Stimulated activated CD8-positive, alpha-beta memory T cell treated with anti-CD3 and anti-CD28 coated beads, Interleukin-15, amount 100 ng/mL, for 24 hours (primary cell): ENCODE data around the gene ZNF530.
A peak's percentile ranks its signal among the peaks of the same experiment; 100 is the strongest.

ENCODE experiments used
- DNase-seq: peaks from one replicate; pipeline ENCODE4 v3.0.0-alpha.2; 2020; ENCODE audit warnings: low read depth

The ZNF530 gene

DNA sequence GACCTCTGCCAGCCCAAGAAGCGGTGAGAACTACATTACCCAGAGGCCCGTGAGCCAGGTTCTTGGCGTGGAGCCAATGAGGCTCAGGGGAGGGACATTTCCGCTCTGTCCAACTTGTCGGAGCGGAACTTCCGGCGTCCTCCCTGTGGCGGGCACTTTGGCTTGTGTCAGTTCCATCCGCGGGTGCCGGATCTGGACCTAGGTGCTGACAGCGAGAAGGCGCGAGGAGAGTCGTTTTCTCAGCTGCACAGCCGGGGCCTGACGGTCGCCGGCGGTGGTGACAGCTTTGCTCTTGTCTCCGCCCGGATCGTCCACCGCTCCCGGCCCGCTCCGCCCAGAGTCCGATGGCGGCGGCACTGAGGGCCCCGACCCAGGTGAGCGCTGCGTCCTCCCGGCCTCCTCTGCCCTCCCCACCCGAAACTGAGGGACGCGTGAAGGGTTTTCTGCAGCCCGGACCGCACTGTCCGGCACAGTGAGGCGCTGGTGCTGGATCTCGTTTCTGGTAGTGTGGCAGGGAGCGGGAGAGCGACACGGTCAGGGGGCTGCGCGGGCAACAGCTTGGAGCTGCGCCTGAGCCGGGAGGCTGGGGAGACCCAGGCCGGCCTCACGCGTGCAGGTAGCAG is at the start of gene ZNF530:
Gene ZNF530, plus strand, starts transcription at position 125 of the 623 bp plus-strand sequence. CDS start 4,461 bp downstream, outside the sequence.
- peak; percentile 72 for DNase-seq

GRCh38 chr19:57552432-57552831 is 47.3 kb upstream of the ZNF530 start:
- no peak for DNase-seq

- no peak for DNase-seq
These were observed 42.0 kb upstream of the ZNF530 start for GRCh38 chr19:57557659-57558058.

GRCh38 chr19:57558525-57558924 is 41.2 kb upstream of the ZNF530 start:
- no peak for DNase-seq

GRCh38 chr19:57559008-57559403 is 40.7 kb upstream of the ZNF530 start:
- DNase-seq, result no peak

DNA sequence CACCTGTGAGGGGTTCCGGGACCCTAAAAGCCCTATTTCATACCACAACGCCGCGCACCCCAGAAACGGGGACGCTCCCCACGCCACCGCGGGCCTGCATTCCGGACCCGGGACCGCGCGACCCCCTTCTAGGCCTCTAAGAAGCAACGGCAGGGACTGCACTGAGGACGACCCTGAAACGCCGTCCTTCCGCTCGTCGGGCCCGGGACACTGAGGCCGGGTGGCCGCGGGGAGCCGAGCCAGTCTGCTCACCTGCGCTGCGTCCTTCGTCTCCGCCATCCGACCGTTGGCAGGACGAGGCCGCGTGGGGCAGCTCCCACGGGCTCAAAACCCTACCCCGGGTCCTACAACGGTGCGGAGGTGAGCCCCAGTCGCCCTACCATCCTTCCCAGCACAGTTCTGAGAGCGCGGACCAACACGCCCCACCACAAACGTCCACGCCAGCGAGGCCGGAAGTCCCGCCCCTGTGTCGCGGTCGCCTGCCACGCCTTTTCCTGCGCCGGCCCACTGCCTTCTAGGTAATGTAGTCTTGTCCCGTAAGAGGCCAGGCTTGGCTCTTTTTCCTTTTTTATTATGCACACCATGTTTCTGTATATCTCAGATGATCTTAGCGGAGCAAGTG is 40.2 kb upstream of the ZNF530 start, which contains the start of gene ZNF550:
Gene ZNF550, minus strand, starts transcription at position 460 of the 622 bp plus-strand sequence. Its CDS starts 181 bp downstream, at position 279.
- peak; percentile 69 for DNase-seq

DNA sequence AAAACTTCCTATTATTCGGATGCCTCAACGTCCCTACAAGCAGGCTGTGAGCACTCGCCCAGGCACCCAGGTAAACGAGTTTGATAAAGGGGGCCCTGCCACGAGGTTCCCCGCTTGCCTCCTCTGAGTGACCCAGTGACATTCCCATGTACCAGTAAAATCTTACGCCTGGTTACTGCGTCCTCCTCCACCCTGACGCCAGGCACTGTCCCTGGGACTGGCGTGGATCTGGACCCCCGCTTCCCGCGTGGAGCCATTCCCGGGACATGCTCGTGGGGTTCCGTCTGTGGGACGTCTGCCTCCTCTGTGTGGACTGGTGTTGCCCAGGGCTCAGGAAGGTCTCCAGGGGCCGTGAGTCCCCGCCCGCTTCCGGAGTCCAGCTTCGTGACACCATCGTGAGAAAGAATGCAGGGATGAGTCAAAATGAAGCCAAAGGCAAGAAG is 39.6 kb upstream of the ZNF530 start:
- no peak for DNase-seq

DNA sequence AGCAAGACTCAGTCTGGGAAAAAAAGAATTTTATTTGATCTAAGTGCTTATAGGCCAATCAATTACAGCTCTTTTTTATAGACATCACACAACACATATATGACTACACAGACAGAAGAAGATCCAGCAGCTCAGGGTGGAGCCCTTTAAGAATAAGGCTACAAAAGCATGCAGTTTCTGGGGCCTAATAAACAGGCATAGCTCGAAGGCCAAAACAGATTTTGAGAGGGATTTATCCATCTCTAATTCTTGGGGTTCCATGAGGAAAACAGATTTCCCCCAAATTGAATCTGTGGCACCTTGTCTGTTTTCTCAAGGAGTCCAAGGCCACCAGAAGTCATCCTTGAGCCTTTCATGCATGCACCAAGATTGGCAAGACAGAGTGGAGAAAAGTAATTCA is 36.1 kb upstream of the ZNF530 start:
- DNase-seq, result no peak

- no peak for DNase-seq
These were observed 33.1 kb upstream of the ZNF530 start for GRCh38 chr19:57566396-57567265.

- DNase-seq, result no peak
These were observed 29.0 kb upstream of the ZNF530 start for GRCh38 chr19:57570707-57571106.

- no peak for DNase-seq
These were observed 27.2 kb upstream of the ZNF530 start for GRCh38 chr19:57572415-57572947.

- DNase-seq, result no peak
These were observed 23.0 kb upstream of the ZNF530 start for GRCh38 chr19:57576661-57577060.

- DNase-seq, result peak; percentile 66
These were observed 21.0 kb upstream of the ZNF530 start, which contains the start of gene ZNF416 for GRCh38 chr19:57578487-57579205. Gene ZNF416 (minus strand): TSS chr19:57578911. CDS start chr19:57578704, 207 bp downstream.

DNA sequence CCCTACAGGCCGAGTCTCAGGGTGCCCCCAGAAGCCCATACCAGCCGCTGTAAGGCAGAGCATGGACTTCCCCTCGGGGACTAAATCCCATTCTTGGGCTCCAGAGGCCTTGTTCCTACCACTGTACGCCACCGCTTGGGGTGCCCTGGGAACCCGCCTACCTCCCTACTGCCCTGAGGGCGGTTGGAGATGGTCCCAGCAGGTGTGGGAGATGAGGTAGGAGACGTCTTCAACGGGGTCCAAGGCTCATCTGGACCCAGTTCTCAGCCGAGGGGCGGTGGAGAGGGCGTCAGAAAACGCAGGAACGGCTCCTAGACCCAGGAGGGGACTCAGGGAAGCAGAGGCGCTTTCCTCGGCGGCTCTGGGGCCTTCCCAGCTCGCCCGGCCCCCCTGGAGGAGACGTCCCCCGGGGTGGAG is 16.6 kb upstream of the ZNF530 start:
- DNase-seq, result no peak

DNA sequence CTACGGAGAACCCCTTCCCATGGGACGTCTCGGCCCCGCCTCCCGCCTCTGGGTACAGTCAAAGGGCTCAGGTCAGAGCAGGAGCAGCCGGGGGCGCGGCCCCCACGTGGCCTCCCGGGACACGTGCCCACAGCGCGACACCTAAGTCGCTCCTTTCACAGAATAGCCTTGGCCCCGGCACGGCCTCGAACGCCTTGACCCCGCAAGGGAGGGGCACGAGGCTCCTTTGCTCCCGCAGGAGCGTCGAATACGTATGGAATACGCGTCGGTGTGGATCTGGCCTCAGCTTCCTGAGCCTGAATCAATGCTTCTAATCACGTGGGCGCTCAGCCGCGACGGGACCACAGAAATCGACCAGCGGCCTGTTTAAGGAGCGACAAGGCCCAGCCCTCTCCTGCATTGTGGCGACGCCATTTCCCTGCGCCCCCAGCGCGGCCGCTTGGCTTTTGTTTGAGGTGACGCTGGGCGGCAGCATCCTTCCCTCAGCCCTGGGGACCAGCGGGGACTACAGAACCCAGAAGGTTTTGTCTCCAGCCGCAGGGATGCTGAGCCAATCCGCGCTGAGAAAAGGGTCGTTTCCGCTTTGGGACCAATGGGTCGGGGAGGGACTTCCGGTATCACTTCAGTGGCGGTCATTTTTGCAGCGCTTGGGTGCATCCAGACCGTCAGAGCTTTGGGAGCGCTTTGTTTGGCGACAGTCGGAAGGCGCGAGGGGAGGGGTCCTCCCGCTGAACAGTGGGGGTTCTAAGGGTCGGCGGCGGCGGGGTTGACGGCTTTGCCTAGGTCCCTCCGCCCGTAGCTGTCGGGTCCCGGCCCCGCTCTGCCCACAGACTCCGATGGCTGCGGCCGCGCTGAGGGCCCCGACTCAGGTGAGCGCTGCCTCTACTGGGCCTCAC is 15.9 kb upstream of the ZNF530 start, which contains the start of gene ZIK1:
Gene ZIK1, plus strand, starts transcription at position 625 of the 896 bp plus-strand sequence. Its CDS starts 212 bp downstream, at position 837.
- peak; percentile 51 for DNase-seq

GRCh38 chr19:57587529-57587928 is 12.2 kb upstream of the ZNF530 start:
- no peak for DNase-seq

- DNase-seq, result no peak
These were observed 316 bp upstream of the ZNF530 start for GRCh38 chr19:57599377-57599760.

DNA sequence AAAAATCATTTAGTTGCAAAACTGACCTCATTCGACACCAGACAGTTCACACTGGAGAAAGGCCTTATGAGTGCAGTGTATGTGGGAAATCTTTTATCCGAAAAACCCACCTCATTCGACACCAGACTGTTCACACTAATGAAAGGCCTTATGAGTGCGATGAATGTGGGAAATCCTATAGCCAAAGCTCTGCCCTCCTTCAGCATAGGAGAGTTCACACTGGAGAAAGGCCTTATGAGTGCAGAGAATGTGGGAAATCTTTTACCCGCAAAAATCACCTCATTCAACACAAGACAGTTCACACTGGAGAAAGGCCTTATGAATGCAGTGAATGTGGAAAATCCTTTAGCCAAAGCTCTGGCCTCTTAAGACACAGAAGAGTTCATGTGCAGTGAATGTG is 7.2 kb downstream of the ZNF530 start:
- DNase-seq, result no peak

DNA sequence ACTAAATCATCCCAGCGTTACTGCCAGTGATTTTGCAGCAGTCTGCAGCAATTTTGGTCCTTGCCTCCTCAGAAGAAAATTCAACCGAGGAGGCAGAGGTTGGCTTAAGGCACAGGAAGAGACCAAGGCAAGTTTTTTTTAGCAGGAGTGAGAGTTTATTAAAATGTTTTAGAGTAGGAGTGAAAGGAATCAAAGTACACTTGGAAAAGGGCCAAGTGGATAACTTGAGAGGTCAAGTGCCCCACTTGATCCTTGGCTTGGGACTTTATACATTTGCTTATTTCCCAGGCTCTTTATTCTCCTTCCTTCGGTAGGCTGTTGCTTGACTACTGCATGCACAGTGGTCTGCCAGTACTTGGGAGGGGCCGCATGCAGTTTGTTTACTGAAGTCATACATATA is 11.4 kb downstream of the ZNF530 start:
- no peak for DNase-seq

- DNase-seq, result peak; percentile 69
These were observed 14.5 kb downstream of the ZNF530 start, which contains the start of gene ZNF134 for GRCh38 chr19:57613941-57614743. Gene ZNF134 (plus strand): TSS chr19:57614242. CDS start chr19:57619469, 5,227 bp downstream.
